D721Med (cell line): Measurements from ENCODE around the gene KRR1.
A peak's percentile ranks its signal among the peaks of the same experiment; 100 is the strongest.
"Not testable (repeated sequence)": the region's sequence is repeated elsewhere in the genome, so short reads cannot be mapped to it uniquely, and the experiment has no call there.

Source experiments
- DNase-seq: peaks from one replicate; pipeline ENCODE4 v3.0.0; 2011; ENCODE audit warnings: low spot score; ENCODE audit not compliant: insufficient read length
- FAIRE-seq: peaks from 2 replicates; lab custom pipeline; 2011; peaks lifted over from hg19 to GRCh38; lab: Jason Lieb, UNC
- TF ChIP-seq, protein P1 (sequence below): IDR thresholded peaks from 2 replicates; pipeline ENCODE4 v1.5.1; 2012; ENCODE audit warnings: mild to moderate bottlenecking, control low read depth; ENCODE audit not compliant: insufficient read depth; ENCODE audit errors: missing control alignments

Gene KRR1

DNA sequence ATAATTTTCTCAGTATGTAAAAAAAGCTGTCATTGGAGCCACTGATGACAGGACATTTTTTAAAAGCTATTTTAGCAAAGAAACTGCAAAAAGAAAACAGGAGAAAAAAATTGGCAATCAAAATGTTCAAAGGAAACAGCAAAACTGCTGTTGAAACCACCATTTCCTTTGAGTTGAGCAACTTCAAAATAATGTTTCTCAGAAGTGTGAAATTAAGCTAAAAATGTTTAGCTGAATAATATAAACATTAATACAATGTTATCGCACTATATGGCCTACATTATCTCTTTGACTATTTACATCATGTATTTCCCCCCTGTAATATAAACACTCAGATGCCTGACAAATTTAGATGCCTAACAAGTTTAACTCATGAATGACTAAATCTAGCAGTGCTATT is 54.2 kb downstream of the KRR1 start:
- no peak for DNase-seq
- TF ChIP-seq, protein P1, sequence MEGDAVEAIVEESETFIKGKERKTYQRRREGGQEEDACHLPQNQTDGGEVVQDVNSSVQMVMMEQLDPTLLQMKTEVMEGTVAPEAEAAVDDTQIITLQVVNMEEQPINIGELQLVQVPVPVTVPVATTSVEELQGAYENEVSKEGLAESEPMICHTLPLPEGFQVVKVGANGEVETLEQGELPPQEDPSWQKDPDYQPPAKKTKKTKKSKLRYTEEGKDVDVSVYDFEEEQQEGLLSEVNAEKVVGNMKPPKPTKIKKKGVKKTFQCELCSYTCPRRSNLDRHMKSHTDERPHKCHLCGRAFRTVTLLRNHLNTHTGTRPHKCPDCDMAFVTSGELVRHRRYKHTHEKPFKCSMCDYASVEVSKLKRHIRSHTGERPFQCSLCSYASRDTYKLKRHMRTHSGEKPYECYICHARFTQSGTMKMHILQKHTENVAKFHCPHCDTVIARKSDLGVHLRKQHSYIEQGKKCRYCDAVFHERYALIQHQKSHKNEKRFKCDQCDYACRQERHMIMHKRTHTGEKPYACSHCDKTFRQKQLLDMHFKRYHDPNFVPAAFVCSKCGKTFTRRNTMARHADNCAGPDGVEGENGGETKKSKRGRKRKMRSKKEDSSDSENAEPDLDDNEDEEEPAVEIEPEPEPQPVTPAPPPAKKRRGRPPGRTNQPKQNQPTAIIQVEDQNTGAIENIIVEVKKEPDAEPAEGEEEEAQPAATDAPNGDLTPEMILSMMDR: no peak

DNA sequence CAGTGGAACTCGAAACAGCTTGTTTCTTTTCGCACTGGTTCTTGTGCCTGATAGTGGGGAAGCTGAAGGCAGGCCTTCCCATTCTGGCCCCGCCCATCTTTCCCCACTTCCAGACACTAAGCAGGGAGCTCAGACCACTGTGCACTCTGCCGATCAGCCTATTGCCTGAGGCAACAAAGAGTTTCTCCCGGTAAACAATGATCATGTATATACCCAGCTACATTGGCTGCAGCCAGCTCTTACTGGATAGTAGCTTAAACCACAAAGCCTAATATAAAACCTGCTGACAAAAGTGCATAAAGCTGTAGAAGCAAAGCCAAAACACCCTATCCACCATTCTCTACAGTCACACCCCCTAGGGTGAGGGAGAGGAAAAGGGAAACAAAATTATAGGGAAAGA is 55.6 kb downstream of the KRR1 start:
- TF ChIP-seq, protein P1: no peak
- FAIRE-seq (no peak), DNase-seq (no peak)

More for the DNA sequence above, 54.2 kb downstream of the KRR1 start:
- peak; percentile 61 for FAIRE-seq

DNA sequence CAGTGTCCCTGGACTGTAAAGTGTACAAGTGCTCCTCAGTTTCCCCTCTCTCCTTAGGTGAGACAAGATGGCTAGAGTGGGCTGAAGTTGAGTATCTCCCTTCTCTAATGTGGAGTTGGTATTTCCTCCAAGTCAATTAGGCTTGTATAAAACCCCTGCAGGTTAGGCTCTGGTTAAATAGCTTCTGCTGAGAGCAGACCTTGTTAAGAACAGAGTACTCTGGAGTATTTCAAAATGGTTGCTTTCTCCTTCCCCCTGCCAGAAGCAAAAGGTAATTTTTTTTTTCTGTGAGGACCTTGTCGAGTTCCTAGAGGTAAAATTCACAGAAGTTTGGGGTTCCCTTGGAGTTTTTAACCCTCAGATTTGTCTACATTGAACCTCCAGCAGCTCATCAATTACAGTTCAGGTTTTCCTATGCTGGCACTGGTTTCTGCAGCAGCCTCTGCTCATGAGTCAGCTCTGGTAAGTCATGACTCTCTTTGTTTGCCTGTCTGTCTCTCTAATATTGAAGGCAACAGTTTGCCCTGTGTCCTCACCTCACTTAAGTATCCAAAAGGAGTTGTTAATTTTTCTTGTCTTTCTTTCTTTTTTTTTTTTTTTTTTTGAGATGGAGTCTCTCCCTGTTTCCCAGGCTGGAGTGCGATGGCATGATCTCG is 58.6 kb downstream of the KRR1 start:
- DNase-seq: no peak
- FAIRE-seq: no peak
- TF ChIP-seq, protein P1: no peak

DNA sequence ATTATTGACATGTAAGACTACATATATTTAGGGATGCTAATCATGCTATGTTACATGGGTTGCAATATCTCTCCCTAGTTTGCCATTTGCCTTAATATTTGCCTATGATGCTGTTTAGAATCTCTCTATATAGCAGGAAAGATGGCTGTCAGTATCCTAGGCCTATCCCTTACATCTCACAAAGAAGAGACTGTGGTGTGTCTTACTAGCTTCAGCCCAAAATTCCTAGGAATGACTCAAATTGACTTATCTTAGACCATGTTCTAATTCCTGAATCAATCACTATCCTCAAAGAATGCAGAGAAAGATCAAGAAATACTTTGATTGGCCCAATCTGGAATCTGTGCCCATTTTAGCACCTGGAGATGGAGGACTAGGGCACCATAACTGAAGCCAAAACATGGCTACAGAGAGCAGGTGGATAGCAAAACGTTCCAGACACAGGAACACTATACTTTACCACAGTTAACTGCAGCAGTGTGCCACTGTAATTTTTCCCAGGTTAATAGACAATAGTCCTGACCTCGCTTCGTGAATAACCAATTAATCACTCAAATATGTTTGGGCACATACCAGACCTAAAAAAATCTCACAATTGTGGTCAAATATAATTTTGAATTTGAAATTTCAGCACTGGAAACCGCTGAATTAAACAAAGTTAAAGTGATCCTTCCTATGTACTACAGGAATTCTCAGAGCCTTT is 63.6 kb downstream of the KRR1 start:
- TF ChIP-seq, protein P1: no peak
- FAIRE-seq (no peak), DNase-seq (no peak)

DNA sequence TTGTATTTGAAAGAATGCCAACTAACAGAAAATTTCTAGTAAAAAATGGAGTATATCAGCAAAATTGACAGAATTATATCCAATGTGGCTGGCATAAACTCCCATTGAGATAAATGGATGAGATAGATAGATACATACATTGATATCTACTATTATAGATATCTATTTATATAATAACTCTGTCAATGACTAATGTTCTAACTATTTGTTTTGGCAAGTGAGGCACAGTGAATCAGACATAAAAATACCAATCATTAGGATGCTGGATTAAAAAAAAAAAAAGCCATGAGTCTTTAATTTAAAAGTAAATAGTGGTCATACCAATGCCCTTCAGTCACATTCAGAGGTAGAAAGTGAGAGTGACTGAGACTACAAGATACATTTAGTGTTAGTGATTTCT is 64.6 kb downstream of the KRR1 start:
- TF ChIP-seq, protein P1: no peak
- FAIRE-seq (no peak), DNase-seq (no peak)

DNA sequence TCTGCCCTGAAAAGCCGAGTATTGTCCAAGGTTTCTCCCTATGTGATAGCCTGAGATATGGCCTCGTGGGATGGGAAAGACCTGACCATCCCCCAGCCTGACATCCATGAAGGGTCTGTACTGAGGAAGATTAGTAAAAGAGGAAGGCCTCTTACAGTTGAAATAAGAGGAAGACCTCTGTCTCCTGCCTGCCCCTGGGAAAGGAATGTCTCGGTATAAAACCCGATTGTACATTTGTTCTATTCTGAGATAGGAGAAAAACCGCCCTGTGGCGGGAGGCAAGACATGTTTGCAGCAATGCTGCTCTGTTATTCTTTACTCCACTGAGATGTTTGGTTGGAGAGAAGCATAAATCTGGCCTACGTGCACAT is 66.3 kb downstream of the KRR1 start:
- DNase-seq: not testable (repeated sequence)

DNA sequence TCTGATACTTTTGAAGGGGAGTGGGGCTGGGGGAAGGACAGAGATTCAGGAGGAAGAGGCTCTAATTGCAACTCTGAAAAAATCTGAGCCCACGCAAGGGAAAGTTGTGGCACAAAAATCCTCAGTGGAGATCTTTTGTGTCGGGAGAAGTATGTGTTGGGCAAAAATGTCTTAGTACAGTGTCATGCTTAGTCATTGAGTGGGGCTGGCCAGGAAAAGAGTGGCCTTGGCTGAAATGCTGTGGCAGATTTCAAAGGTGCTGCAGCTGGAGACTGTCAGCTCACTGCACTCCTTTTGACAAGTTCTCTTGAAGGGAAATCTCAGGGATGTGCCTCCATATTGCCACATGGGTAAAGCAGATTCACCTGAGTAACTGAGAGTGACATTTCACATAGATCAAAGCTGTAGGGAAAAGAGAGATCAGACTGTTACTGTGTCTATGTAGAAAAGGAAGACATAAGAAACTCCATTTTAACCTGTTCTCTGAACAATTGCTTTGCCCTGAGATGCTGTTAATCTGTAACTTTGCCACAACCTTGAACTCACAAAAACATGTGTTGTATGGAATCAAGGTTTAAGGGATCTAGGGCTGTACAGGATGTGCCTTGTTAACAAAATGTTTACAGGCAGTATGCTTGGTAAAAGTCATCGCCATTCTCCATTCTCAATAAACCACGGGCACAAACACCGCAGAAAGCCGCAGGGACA is 66.8 kb downstream of the KRR1 start:
- TF ChIP-seq, protein P1: no peak

More for the DNA sequence above, 66.3 kb downstream of the KRR1 start:
- FAIRE-seq: not testable (repeated sequence)

More for the DNA sequence above, 66.8 kb downstream of the KRR1 start:
- DNase-seq (no peak), FAIRE-seq (no peak)
